ENCODE measurements around the gene NKD1.
A peak's percentile ranks its signal among the peaks of the same experiment; 100 is the strongest.

NKD1 gene

GRCh38 chr16:50662306-50662940, 114.2 kb downstream of the NKD1 start:
- TF ChIP-seq ZNF384 (IDR thresholded peaks at IDR 0.05) (no peak), LEF1 (IDR thresholded peaks at IDR 0.05; ENCODE audit: borderline replicate concordance) (no peak), FOXM1 (IDR thresholded peaks at IDR 0.05; ENCODE audit: borderline replicate concordance) (no peak), L3MBTL2 (conservative IDR thresholded peaks at IDR 0.05) (no peak), SUZ12 (IDR thresholded peaks at IDR 0.05) (no peak), FOXA1 (IDR thresholded peaks at IDR 0.05) (no peak), ELF4 (IDR thresholded peaks at IDR 0.05) (no peak), HDGF (IDR thresholded peaks at IDR 0.05; ENCODE audit: borderline replicate concordance) (no peak), BHLHE40 (IDR thresholded peaks at IDR 0.05; ENCODE audit: borderline replicate concordance) (no peak), TARDBP (IDR thresholded peaks at IDR 0.05) (no peak), NFRKB (IDR thresholded peaks at IDR 0.05) (no peak), FOXK2 (IDR thresholded peaks at IDR 0.05) (no peak), ARNT (IDR thresholded peaks at IDR 0.05) (no peak), CTBP1 (IDR thresholded peaks at IDR 0.05; ENCODE audit: borderline replicate concordance) (no peak)
- no peak for DNase-seq (ENCODE audit: extremely low spot score)
- CTCF ChIA-PET: no interaction called here
- POLR2A ChIA-PET: no interaction called here

- no peak for TF ChIP-seq TARDBP (IDR thresholded peaks at IDR 0.05)
- no peak for TF ChIP-seq SP1 (IDR thresholded peaks at IDR 0.05)
- no peak for TF ChIP-seq ARNT (IDR thresholded peaks at IDR 0.05)
- TF ChIP-seq FOXA1 (IDR thresholded peaks at IDR 0.05): no peak
- TF ChIP-seq LEF1 (IDR thresholded peaks at IDR 0.05; ENCODE audit: borderline replicate concordance): no peak
- TF ChIP-seq ELF4 (IDR thresholded peaks at IDR 0.05): no peak
- TF ChIP-seq ZNF384 (IDR thresholded peaks at IDR 0.05): no peak
- TF ChIP-seq SUZ12 (IDR thresholded peaks at IDR 0.05): no peak
- TF ChIP-seq PKNOX1 (IDR thresholded peaks at IDR 0.05): no peak
- no peak for TF ChIP-seq NFRKB (IDR thresholded peaks at IDR 0.05)
- TF ChIP-seq FOXM1 (IDR thresholded peaks at IDR 0.05; ENCODE audit: borderline replicate concordance): no peak
- no peak for TF ChIP-seq HDGF (IDR thresholded peaks at IDR 0.05; ENCODE audit: borderline replicate concordance)
- TF ChIP-seq BHLHE40 (IDR thresholded peaks at IDR 0.05; ENCODE audit: borderline replicate concordance): no peak
- TF ChIP-seq CTBP1 (IDR thresholded peaks at IDR 0.05; ENCODE audit: borderline replicate concordance): no peak
- no peak for TF ChIP-seq L3MBTL2 (conservative IDR thresholded peaks at IDR 0.05)
- TF ChIP-seq FOXK2 (IDR thresholded peaks at IDR 0.05): no peak
- POLR2A ChIA-PET: no interaction called here
- DNase-seq (ENCODE audit: extremely low spot score): no peak
- CTCF ChIA-PET: interaction anchor here (1.7 to 1.8 kb wide), 2 partner anchors 142 to 294 kb away, joined by 6 to 10 read pairs; no protein-coding TSS in a partner anchor
Observed at GRCh38 chr16:50664270-50664669, 116.1 kb downstream of the NKD1 start.

GRCh38 chr16:50665128-50665878, 117.1 kb downstream of the NKD1 start:
- peak; percentile 79 for DNase-seq (ENCODE audit: extremely low spot score)
- POLR2A ChIA-PET: no interaction called here
- TF ChIP-seq PKNOX1 (IDR thresholded peaks at IDR 0.05) (no peak), LEF1 (IDR thresholded peaks at IDR 0.05; ENCODE audit: borderline replicate concordance) (no peak), TARDBP (IDR thresholded peaks at IDR 0.05) (no peak), ZNF384 (IDR thresholded peaks at IDR 0.05) (no peak), HDGF (IDR thresholded peaks at IDR 0.05; ENCODE audit: borderline replicate concordance) (no peak), SUZ12 (IDR thresholded peaks at IDR 0.05) (no peak), NFRKB (IDR thresholded peaks at IDR 0.05) (no peak), ARNT (IDR thresholded peaks at IDR 0.05) (no peak), SP1 (IDR thresholded peaks at IDR 0.05) (no peak), CTBP1 (IDR thresholded peaks at IDR 0.05; ENCODE audit: borderline replicate concordance) (no peak), L3MBTL2 (conservative IDR thresholded peaks at IDR 0.05) (no peak), FOXM1 (IDR thresholded peaks at IDR 0.05; ENCODE audit: borderline replicate concordance) (no peak)
- CTCF ChIA-PET: interaction anchor here (0.6 to 2.3 kb wide), 16 partner anchors 8 to 455 kb away, joined by 3 to 10 read pairs (median 4); no protein-coding TSS in a partner anchor

GRCh38 chr16:50666658-50667496, 118.7 kb downstream of the NKD1 start:
- DNase-seq (ENCODE audit: extremely low spot score): no peak
- ChIA-PET POLR2A (no interaction called here), CTCF (interaction anchor here (0.6 to 6.2 kb wide), 4 partner anchors 11 to 655 kb away, joined by 3 to 40 read pairs (median 6); no protein-coding TSS in a partner anchor)
- TF ChIP-seq SP1 (IDR thresholded peaks at IDR 0.05): no peak
- TF ChIP-seq SUZ12 (IDR thresholded peaks at IDR 0.05): no peak
- no peak for TF ChIP-seq BHLHE40 (IDR thresholded peaks at IDR 0.05; ENCODE audit: borderline replicate concordance)
- no peak for TF ChIP-seq FOXK2 (IDR thresholded peaks at IDR 0.05)
- TF ChIP-seq L3MBTL2 (conservative IDR thresholded peaks at IDR 0.05): no peak
- TF ChIP-seq FOXA1 (IDR thresholded peaks at IDR 0.05): no peak
- no peak for TF ChIP-seq TARDBP (IDR thresholded peaks at IDR 0.05)
- no peak for TF ChIP-seq ZNF384 (IDR thresholded peaks at IDR 0.05)
- TF ChIP-seq FOXM1 (IDR thresholded peaks at IDR 0.05; ENCODE audit: borderline replicate concordance): no peak
- no peak for TF ChIP-seq HDGF (IDR thresholded peaks at IDR 0.05; ENCODE audit: borderline replicate concordance)

- TF ChIP-seq SUZ12 (IDR thresholded peaks at IDR 0.05) (no peak), FOXK2 (IDR thresholded peaks at IDR 0.05) (no peak), LEF1 (IDR thresholded peaks at IDR 0.05; ENCODE audit: borderline replicate concordance) (no peak), L3MBTL2 (conservative IDR thresholded peaks at IDR 0.05) (no peak), PKNOX1 (IDR thresholded peaks at IDR 0.05) (no peak), FOXA1 (IDR thresholded peaks at IDR 0.05) (no peak), CTBP1 (IDR thresholded peaks at IDR 0.05; ENCODE audit: borderline replicate concordance) (no peak), ELF4 (IDR thresholded peaks at IDR 0.05) (no peak), ZNF384 (IDR thresholded peaks at IDR 0.05) (no peak), FOXM1 (IDR thresholded peaks at IDR 0.05; ENCODE audit: borderline replicate concordance) (no peak), BHLHE40 (IDR thresholded peaks at IDR 0.05; ENCODE audit: borderline replicate concordance) (no peak), TARDBP (IDR thresholded peaks at IDR 0.05) (no peak), SP1 (IDR thresholded peaks at IDR 0.05) (no peak), NFRKB (IDR thresholded peaks at IDR 0.05) (no peak), ARNT (IDR thresholded peaks at IDR 0.05) (no peak)
- POLR2A ChIA-PET: no interaction called here
- CTCF ChIA-PET: interaction anchor here (0.6 to 6.2 kb wide), 3 partner anchors 139 to 238 kb away, joined by 3 to 40 read pairs (median 3); no protein-coding TSS in a partner anchor
- no peak for DNase-seq (ENCODE audit: extremely low spot score)
Observed at GRCh38 chr16:50667497-50668367, 119.5 kb downstream of the NKD1 start.
